Stomach (tissue), 4 donors: ENCODE measurements around the gene TM4SF4.

Source experiments
- CTCF ChIP-seq, 7 experiments: fragments of 450-650 bp in 4 of 7; fragments of 200-600 bp in 3 of 7; sonication (generic) in 3 of 7; IDR thresholded peaks; one replicate each; pipeline ENCODE4 v1.5.1; 2016 to 2019; ENCODE audit warnings: antibody characterized with exemption in 7 of 7, control low read depth in 2 of 7, mild to moderate bottlenecking in 1 of 7
- POLR2A ChIP-seq, 4 donors: fragments of 450-650 bp; IDR thresholded peaks; one replicate each; pipeline ENCODE4 v1.6.1; 2016; ENCODE audit warnings: antibody characterized with exemption in 4 of 4, control low read depth in 2 of 4, mild to moderate bottlenecking in 1 of 4, moderate library complexity in 1 of 4
- POLR2AphosphoS5 ChIP-seq, 3 donors: sonication (generic); formaldehyde crosslinking; IDR thresholded peaks; one replicate each; pipeline ENCODE4 v1.6.1; 2016; ENCODE audit warnings: antibody characterized with exemption in 3 of 3

GRCh38 chr3:149463921-149464320 is 10.6 kb upstream of the TM4SF4 start:
- TF ChIP-seq CTCF (IDR thresholded peaks at IDR 0.05), result no peak
- TF ChIP-seq POLR2A (IDR thresholded peaks at IDR 0.05), result no peak
- no peak for TF ChIP-seq POLR2AphosphoS5 (IDR thresholded peaks at IDR 0.05)
